H1 (cell line): ENCODE results near the gene RAPH1. TPM values are rescaled to one million over a fixed set of nuclear protein-coding genes. Genes with fewer than 3 reads are reported as not detected.

ENCODE experiments used
- CTCF ChIA-PET: fragments of 300-600 bp; sonication (Branson Sonifier 250); formaldehyde crosslinking; loops from one replicate; lab custom pipeline; 2021; ENCODE audit not compliant: partially characterized antibody; lab: Charles Lee
- POLR2A ChIA-PET: fragments of 300-600 bp; sonication (Branson Sonifier 250); formaldehyde crosslinking; loops from one replicate; lab custom pipeline; 2021; ENCODE audit warnings: inconsistent platforms; ENCODE audit not compliant: partially characterized antibody; lab: Charles Lee
- DNase-seq, 2 experiments: peaks; one replicate each; pipeline versions ENCODE4 v3.0.0 to v3.0.0-alpha.2; 2010 to 2022; ENCODE audit warnings: low spot score in 2 of 2, low read depth in 1 of 2, mixed read lengths in 1 of 2
- FAIRE-seq: peaks from 2 replicates; lab custom pipeline; 2011; peaks lifted over from hg19 to GRCh38; lab: Jason Lieb, UNC
- H2AFZ ChIP-seq: 2 replicates; pipeline ENCODE4 v1.8.1; 2012; ENCODE audit warnings: low read length, inconsistent platforms
- H2AK5ac ChIP-seq: 2 replicates; pipeline ENCODE4 v1.6.1; 2013; ENCODE audit warnings: low read depth, low read length
- H2BK120ac ChIP-seq: replicated peaks from 2 replicates; pipeline ENCODE3; 2013; ENCODE audit warnings: low read depth, low read length, inconsistent platforms
- H2BK12ac ChIP-seq: 2 replicates; pipeline ENCODE4 v1.6.1; 2013; ENCODE audit warnings: low read depth, low read length
- H2BK15ac ChIP-seq: 2 replicates; pipeline ENCODE4 v1.6.1; 2013; ENCODE audit warnings: low read length
- H2BK20ac ChIP-seq: 2 replicates; pipeline ENCODE4 v1.6.1; 2013; ENCODE audit warnings: low read length
- H2BK5ac ChIP-seq: 2 replicates; pipeline ENCODE4 v1.6.1; 2013; ENCODE audit warnings: low read depth, low read length
- H3K14ac ChIP-seq: 2 replicates; pipeline ENCODE4 v1.6.1; 2013; ENCODE audit warnings: inconsistent platforms; ENCODE audit not compliant: insufficient read length
- H3K18ac ChIP-seq: 2 replicates; pipeline ENCODE4 v1.6.1; 2013; ENCODE audit warnings: low read length; ENCODE audit errors: extremely low read depth
- H3K23ac ChIP-seq: 2 replicates; pipeline ENCODE4 v1.6.1; 2013; ENCODE audit warnings: inconsistent platforms; ENCODE audit not compliant: insufficient read length
- H3K23me2 ChIP-seq: 2 replicates; pipeline ENCODE4 v1.6.1; 2013; ENCODE audit warnings: low read depth, low read length
- H3K27ac ChIP-seq: 2 replicates; pipeline ENCODE4 v1.6.1; 2011; ENCODE audit warnings: low read depth, low read length, inconsistent platforms
- H3K27me3 ChIP-seq, 4 experiments: replicated peaks in 1 of 4; 1 replicate in 1 of 4; 2 replicates in 3 of 4; pipeline versions ENCODE4 v1.6.1 to v1.8.1; 2011 to 2013; ENCODE audit warnings: low read length in 3 of 4, mild to moderate bottlenecking in 3 of 4, inconsistent platforms in 2 of 4, mixed read lengths in 2 of 4, moderate library complexity in 1 of 4; ENCODE audit not compliant: control insufficient read depth in 3 of 4, insufficient read depth in 3 of 4; ENCODE audit errors: extremely low read depth in 1 of 4
- H3K36me3 ChIP-seq, 4 experiments: 2 replicates each; pipeline versions ENCODE4 v1.6.1 to v1.8.1; 2011 to 2013; ENCODE audit warnings: mild to moderate bottlenecking in 4 of 4, low read length in 3 of 4, moderate library complexity in 2 of 4, control low read depth in 1 of 4, inconsistent platforms in 1 of 4; ENCODE audit not compliant: insufficient read depth in 4 of 4, control insufficient read depth in 2 of 4
- H3K4ac ChIP-seq: replicated peaks from 2 replicates; pipeline ENCODE3; 2013; ENCODE audit warnings: low read length, low read depth, mixed read lengths, inconsistent platforms; ENCODE audit not compliant: insufficient read length
- H3K4me1 ChIP-seq, 4 experiments: replicated peaks in 1 of 4; 1 replicate in 1 of 4; 2 replicates in 3 of 4; pipeline versions ENCODE4 v1.6.1 to v1.8.1; 2011 to 2013; ENCODE audit warnings: low read length in 3 of 4, inconsistent platforms in 2 of 4, mixed read lengths in 1 of 4; ENCODE audit not compliant: insufficient read depth in 4 of 4, control insufficient read depth in 3 of 4
- H3K4me2 ChIP-seq, 2 experiments: 2 replicates each; pipeline versions ENCODE4 v1.6.1 to v1.8.1; 2011 to 2013; ENCODE audit warnings: low read depth in 2 of 2, low read length in 2 of 2, control low read depth in 1 of 2, inconsistent platforms in 1 of 2, mild to moderate bottlenecking in 1 of 2; ENCODE audit not compliant: insufficient read depth in 1 of 2
- H3K4me3 ChIP-seq, 4 experiments: fragments of 200-600, 300-600 bp in 1 of 4; sonication (generic), shearing (Covaris generic), sonication (Bioruptor Twin) in 1 of 4; 2 replicates each; pipeline versions ENCODE4 v1.5.1 to v1.8.1; 2011 to 2016; ENCODE audit warnings: low read length in 4 of 4, low read depth in 3 of 4, control low read depth in 2 of 4, inconsistent platforms in 2 of 4, mild to moderate bottlenecking in 2 of 4, mixed read lengths in 1 of 4, moderate library complexity in 1 of 4; ENCODE audit not compliant: insufficient read depth in 2 of 4; ENCODE audit errors: extremely low read depth in 1 of 4
- H3K56ac ChIP-seq: replicated peaks from 2 replicates; pipeline ENCODE3; 2013; ENCODE audit warnings: low read depth, mild to moderate bottlenecking, mixed read lengths, low read length, inconsistent platforms; ENCODE audit not compliant: insufficient read length
- H3K79me1 ChIP-seq: 2 replicates; pipeline ENCODE4 v1.6.1; 2013; ENCODE audit warnings: low read depth, low read length, control low read depth
- H3K79me2 ChIP-seq, 2 experiments: 2 replicates each; pipeline versions ENCODE4 v1.6.1 to v1.8.1; 2012 to 2013; ENCODE audit warnings: low read length in 2 of 2, mild to moderate bottlenecking in 2 of 2, inconsistent platforms in 1 of 2; ENCODE audit not compliant: insufficient read depth in 2 of 2, control insufficient read depth in 1 of 2
- H3K9ac ChIP-seq, 4 experiments: replicated peaks in 1 of 4; 1 replicate in 1 of 4; 2 replicates in 3 of 4; pipeline versions ENCODE4 v1.6.1 to v1.8.1; 2011 to 2013; ENCODE audit warnings: low read depth in 3 of 4, low read length in 3 of 4, control low read depth in 2 of 4, mild to moderate bottlenecking in 2 of 4, moderate library complexity in 2 of 4, inconsistent platforms in 1 of 4; ENCODE audit errors: extremely low read depth in 1 of 4
- H3K9me3 ChIP-seq, 2 experiments: 2 replicates each; pipeline versions ENCODE4 v1.6.1 to v1.8.1; 2012 to 2013; ENCODE audit warnings: mild to moderate bottlenecking in 2 of 2, moderate library complexity in 2 of 2, control low read depth in 1 of 2, inconsistent platforms in 1 of 2, low read depth in 1 of 2, low read length in 1 of 2, mixed read lengths in 1 of 2; ENCODE audit not compliant: insufficient read depth in 2 of 2
- H4K20me1 ChIP-seq, 2 experiments: replicated peaks in 1 of 2; 2 replicates each; pipeline versions ENCODE3 to v1.8.1; 2011 to 2013; ENCODE audit warnings: inconsistent platforms in 2 of 2, low read length in 2 of 2, mild to moderate bottlenecking in 1 of 2; ENCODE audit not compliant: insufficient read depth in 2 of 2, control insufficient read depth in 1 of 2
- H4K5ac ChIP-seq: 2 replicates; pipeline ENCODE4 v1.6.1; 2013; ENCODE audit warnings: low read length, low read depth, mixed read lengths, inconsistent platforms; ENCODE audit not compliant: insufficient read length
- H4K8ac ChIP-seq: 2 replicates; pipeline ENCODE4 v1.8.0; 2013; ENCODE audit warnings: mild to moderate bottlenecking, moderate library complexity, low read length, inconsistent platforms; ENCODE audit not compliant: insufficient read depth; ENCODE audit errors: extremely low read depth
- H4K91ac ChIP-seq: replicated peaks from 2 replicates; pipeline ENCODE3; 2013; ENCODE audit warnings: low read length, mixed read lengths, inconsistent platforms; ENCODE audit not compliant: insufficient read length
- ATF3 ChIP-seq: IDR thresholded peaks from 2 replicates; pipeline ENCODE4 v1.6.1; 2011; ENCODE audit warnings: low read depth, mild to moderate bottlenecking, low read length; ENCODE audit not compliant: insufficient read depth
- CTBP2 ChIP-seq: IDR thresholded peaks from 2 replicates; pipeline ENCODE4 v1.7.0; 2011; ENCODE audit warnings: borderline replicate concordance, mild to moderate bottlenecking, moderate library complexity, mixed read lengths, low read length; ENCODE audit not compliant: insufficient read depth, insufficient read length
- SP4 ChIP-seq: IDR thresholded peaks from 2 replicates; pipeline ENCODE4 v1.6.1; 2012; ENCODE audit warnings: low read length, inconsistent platforms
- TCF12 ChIP-seq: IDR thresholded peaks from 2 replicates; pipeline ENCODE4 v1.6.1; 2011; ENCODE audit warnings: low read depth, mild to moderate bottlenecking, low read length
- WGBS, 2 experiments: shearing (Covaris generic) in 1 of 2; methylation state at CpG; one replicate each; pipeline versions ENCODE4 v1.1.6 to v1.1.7; 2013 to 2015; ENCODE audit warnings: low lambda C conversion rate in 2 of 2, mixed read lengths in 2 of 2, inconsistent platforms in 1 of 2, low coverage in 1 of 2, missing lambda C conversion rate in 1 of 2; ENCODE audit not compliant: insufficient replicate concordance in 2 of 2, insufficient coverage in 1 of 2, insufficient read length in 1 of 2; ENCODE audit errors: extremely low coverage in 1 of 2, missing lambda C conversion rate in 1 of 2; 5-methylcytosine and 5-hydroxymethylcytosine counted together
- polyA plus RNA-seq, 7 experiments: library from polyadenylated mRNA; depleted of rRNA in 3 of 7; stranded (reverse) in 5 of 7; unstranded in 2 of 7; fragments of >200 nt in 5 of 7; fragments of 200-250 nt in 2 of 7; gene quantifications; 1 replicate in 5 of 7; 2 replicates in 1 of 7; 4 replicates in 1 of 7; pipeline versions ENCODE4 v1.2.1 to v1.2.3, GENCODE V29; 2011 to 2013; ENCODE audit warnings: missing spikeins in 2 of 7, mixed read lengths in 2 of 7
- total RNA-seq: library from RNA; stranded (reverse); fragmentation: NEBNext Ultra II Directional; extraction: Animal tissue kit (Norgen Biotek cat#: 25700); gene quantifications from 2 replicates; pipeline ENCODE4 v1.2.1, GENCODE V29; 2021
- TF ChIP-seq, protein P1 (sequence below): IDR thresholded peaks from 2 replicates; pipeline ENCODE4 v1.6.1; 2012; ENCODE audit warnings: low read length, inconsistent platforms

RAPH1 gene
- total and polyA plus RNA-seq, 2 of the 8 experiments (the other 6 are each of a cell fraction or from before 2014, with no cell fraction given) = 3.8 to 27.4 TPM

GRCh38 chr2:203489531-203489930 lies 45.6 kb downstream of the RAPH1 start:
- no peak overlapping the region for H2BK12ac ChIP-seq
- peaks cover 0 to 1% (median 0%) of the 10 kb centered on the region in 4 experiments; a peak in 1 of 7 replicates for H3K27me3 ChIP-seq
- no peaks in the 10 kb centered on the region for H3K79me2 ChIP-seq
- no peak overlapping the region for H3K4ac ChIP-seq
- no peak overlapping the region for H4K8ac ChIP-seq
- H4K5ac ChIP-seq = no peak overlapping the region
- no peak for DNase-seq
- H3K36me3 ChIP-seq = peaks cover 0 to 20% (median 5%) of the 10 kb centered on the region in 4 experiments; a peak in 6 of 8 replicates
- H3K4me3 ChIP-seq = no peak overlapping the region
- no peak overlapping the region for H3K56ac ChIP-seq
- no peak overlapping the region for H2BK120ac ChIP-seq
- no peaks in the 10 kb centered on the region; the same call in 1 of the 2 replicates for H3K79me1 ChIP-seq
- no peak overlapping the region for H3K18ac ChIP-seq
- no peaks in the 10 kb centered on the region for H4K20me1 ChIP-seq
- POLR2A ChIA-PET = no interaction called here
- H2BK15ac ChIP-seq = no peak overlapping the region
- no peak overlapping the region for H3K14ac ChIP-seq
- no peak overlapping the region for H3K4me2 ChIP-seq
- peaks cover 0 to 3% (median 2%) of the 10 kb centered on the region in 4 experiments; a peak in 3 of 7 replicates for H3K4me1 ChIP-seq
- no peak for FAIRE-seq
- CTCF ChIA-PET = interaction anchor here (1.8 kb wide), 1 partner anchor 420 kb away, joined by 4 read pairs; no protein-coding TSS in a partner anchor
- H2BK5ac ChIP-seq = no peak overlapping the region
- H4K91ac ChIP-seq = no peak overlapping the region
- no peaks in the 10 kb centered on the region for H3K9me3 ChIP-seq
- H2AK5ac ChIP-seq = no peak overlapping the region
- WGBS, 2 experiments = 95% methylated on average over 6 of the region's 6 CpGs; no CpG with 5 or more reads in 1 of the 2 experiments
- H2AFZ ChIP-seq = no peak overlapping the region
- no peak overlapping the region for H3K27ac ChIP-seq
- H3K23me2 ChIP-seq = no peaks in the 10 kb centered on the region
- no peak overlapping the region for H3K23ac ChIP-seq
- H3K9ac ChIP-seq = no peak overlapping the region
- no peak overlapping the region for H2BK20ac ChIP-seq
- TF ChIP-seq, protein P1, sequence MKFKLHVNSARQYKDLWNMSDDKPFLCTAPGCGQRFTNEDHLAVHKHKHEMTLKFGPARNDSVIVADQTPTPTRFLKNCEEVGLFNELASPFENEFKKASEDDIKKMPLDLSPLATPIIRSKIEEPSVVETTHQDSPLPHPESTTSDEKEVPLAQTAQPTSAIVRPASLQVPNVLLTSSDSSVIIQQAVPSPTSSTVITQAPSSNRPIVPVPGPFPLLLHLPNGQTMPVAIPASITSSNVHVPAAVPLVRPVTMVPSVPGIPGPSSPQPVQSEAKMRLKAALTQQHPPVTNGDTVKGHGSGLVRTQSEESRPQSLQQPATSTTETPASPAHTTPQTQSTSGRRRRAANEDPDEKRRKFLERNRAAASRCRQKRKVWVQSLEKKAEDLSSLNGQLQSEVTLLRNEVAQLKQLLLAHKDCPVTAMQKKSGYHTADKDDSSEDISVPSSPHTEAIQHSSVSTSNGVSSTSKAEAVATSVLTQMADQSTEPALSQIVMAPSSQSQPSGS = no peak
- TF ChIP-seq CTBP2 = no peak
- no peak for TF ChIP-seq TCF12
- no peak for TF ChIP-seq SP4
- TF ChIP-seq ATF3 = no peak
